ENCODE results near the gene RPL22L1. TPM values are rescaled to one million over a fixed set of nuclear protein-coding genes. Genes with fewer than 3 reads are reported as not detected.

The RPL22L1 gene
- 380 TPM for polyA plus RNA-seq (2013, experiment 1 of 2)
- 394 TPM for polyA plus RNA-seq (2013, experiment 2 of 2)

DNA sequence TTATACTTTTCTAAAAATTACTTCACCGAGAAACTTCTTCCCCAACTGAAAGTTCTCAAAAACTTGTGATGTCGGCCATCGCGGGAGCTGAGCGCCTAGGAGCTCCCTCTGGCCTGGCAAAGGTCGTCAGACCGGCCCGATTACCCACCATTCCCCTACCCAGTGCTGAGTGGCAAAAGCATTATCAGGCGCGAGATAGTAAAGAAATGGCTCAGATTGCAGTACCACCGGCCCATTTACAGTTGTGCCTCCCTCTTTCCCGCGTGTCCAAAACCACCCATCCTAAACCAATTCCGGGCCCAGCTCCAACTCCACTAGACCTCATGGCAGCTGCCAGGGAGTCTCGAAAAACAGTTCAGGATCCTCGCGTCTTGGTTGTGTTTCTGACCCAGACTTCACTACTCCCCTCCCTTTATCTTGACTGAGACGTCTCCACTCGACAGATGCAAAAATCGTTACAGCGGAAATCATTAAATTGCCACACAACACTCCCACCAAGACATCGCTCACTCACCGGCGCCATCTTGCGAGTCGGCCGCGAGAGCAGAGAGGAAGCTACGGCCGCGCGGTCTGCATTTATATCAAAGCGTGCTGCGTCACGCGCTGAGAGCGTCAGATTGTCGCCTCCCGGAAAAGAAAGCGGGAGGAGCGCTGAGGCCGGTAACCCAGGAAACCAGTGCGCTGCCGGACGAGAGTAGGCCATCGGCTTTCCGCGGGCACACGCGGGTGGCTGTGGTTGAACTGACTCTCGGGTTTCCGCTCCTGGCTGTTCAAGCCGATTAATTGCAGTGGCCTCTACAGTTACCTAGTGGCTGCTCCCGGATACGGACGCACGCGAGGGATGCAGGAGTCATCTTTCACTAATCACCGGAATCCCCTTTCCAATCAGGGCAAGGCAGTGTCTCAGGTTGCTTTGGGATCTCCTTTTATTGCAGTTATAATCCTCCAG is at the start of gene RPL22L1:
RPL22L1 (minus strand) TSS at position 551 of the 949 bp plus-strand sequence; CDS start at position 523, 28 bp downstream.
- H2BK12ac ChIP-seq (ENCODE audit: low read length in 2 of 2) = peak within 1 kb of the TSS in 1 of 2 experiments; percentile 74
- no peaks in the 10 kb centered on the region for H3K27me3 ChIP-seq (ENCODE audit: control insufficient read depth in 1 of 2, insufficient read depth in 1 of 2, low read length in 2 of 2)
- under 1% methylated on average over 59 of the region's 59 CpGs for WGBS
- H2BK120ac ChIP-seq (ENCODE audit: low read depth, low read length) = peak within 1 kb of the TSS; percentile 79
- H3K14ac ChIP-seq (ENCODE audit: low read length in 2 of 2) = peak within 1 kb of the TSS in 1 of 2 experiments; percentile 61
- H2BK15ac ChIP-seq (ENCODE audit: low read depth, poor library complexity, severe bottlenecking) = peak within 1 kb of the TSS; percentile 60
- H2AK5ac ChIP-seq (ENCODE audit: low read length, severe bottlenecking) = no peak within 1 kb of the TSS
- H3K79me1 ChIP-seq (replicated peaks; ENCODE audit: low read length, poor library complexity, severe bottlenecking) = peaks cover 1% of the 10 kb centered on the region
- H3K4me1 ChIP-seq (ENCODE audit: control insufficient read depth, insufficient read depth, low read depth, low read length) = peaks cover 3% of the 10 kb centered on the region
- peak within 1 kb of the TSS; percentile 93 for H4K8ac ChIP-seq (ENCODE audit: low read length)
- H3K27ac ChIP-seq (ENCODE audit: low read length, poor library complexity, severe bottlenecking) = peak within 1 kb of the TSS; percentile 85
- peak within 1 kb of the TSS; percentile 95 to 99 for H3K18ac ChIP-seq (ENCODE audit: low read depth in 1 of 2, low read length in 2 of 2)
- H3K9me3 ChIP-seq (ENCODE audit: control insufficient read depth, low read length) = peaks cover 1% of the 10 kb centered on the region
- no peak within 1 kb of the TSS for H2BK5ac ChIP-seq (ENCODE audit: low read depth, low read length, poor library complexity, severe bottlenecking)
- H3K4ac ChIP-seq (ENCODE audit: low read depth in 1 of 2, low read length in 2 of 2) = peak within 1 kb of the TSS; percentile 86 to 87
- peak within 1 kb of the TSS; percentile 50 for H4K91ac ChIP-seq (ENCODE audit: low read length)
- peak within 1 kb of the TSS; percentile 97 for H3K9ac ChIP-seq (ENCODE audit: low read length)
- peak within 1 kb of the TSS; percentile 79 to 91 for H3K4me3 ChIP-seq (ENCODE audit: insufficient read depth in 1 of 2, low read depth in 1 of 2, low read length in 2 of 2)
- H3K36me3 ChIP-seq (ENCODE audit: control insufficient read depth in 1 of 2, insufficient read depth in 2 of 2, low read depth in 1 of 2, low read length in 2 of 2) = peaks cover 2 to 33% of the 10 kb centered on the region in 2 experiments
- H3K4me2 ChIP-seq (ENCODE audit: low read length, poor library complexity, severe bottlenecking) = peak within 1 kb of the TSS; percentile 86
- H2AFZ ChIP-seq (ENCODE audit: low read depth, low read length) = peak within 1 kb of the TSS; percentile 59
- DNase-seq = peak; percentile 97
- H3K23ac ChIP-seq (ENCODE audit: low read length in 2 of 2) = no peak within 1 kb of the TSS

DNA sequence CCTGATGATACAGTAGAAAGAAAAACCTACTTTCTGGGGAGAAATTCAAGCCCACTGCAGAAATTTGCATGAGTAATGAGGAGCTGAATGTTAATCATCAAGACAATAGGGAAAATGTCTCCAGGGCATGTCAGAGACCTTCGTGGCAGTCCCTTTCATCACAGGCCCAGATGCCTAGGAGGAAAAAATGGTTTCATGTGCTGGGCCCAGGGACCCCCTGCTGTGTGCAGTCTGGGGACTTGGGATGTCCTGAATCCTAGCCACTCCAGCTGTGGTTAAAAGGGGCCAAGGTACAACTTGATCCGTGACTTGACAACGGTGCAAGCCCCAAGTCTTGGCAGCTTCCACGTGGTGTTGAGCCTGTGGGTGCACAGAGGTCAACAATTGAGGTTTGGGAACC is 48.7 kb upstream of the RPL22L1 start:
- Histone ChIP-seq H3K36me3 (ENCODE audit: control insufficient read depth in 1 of 2, insufficient read depth in 2 of 2, low read depth in 1 of 2, low read length in 2 of 2) (no peaks in the 10 kb centered on the region), H4K8ac (ENCODE audit: low read length) (no peak overlapping the region), H3K4ac (ENCODE audit: low read depth in 1 of 2, low read length in 2 of 2) (no peak overlapping the region), H3K79me1 (replicated peaks; ENCODE audit: low read length, poor library complexity, severe bottlenecking) (no peaks in the 10 kb centered on the region), H3K27ac (ENCODE audit: low read length, poor library complexity, severe bottlenecking) (no peak overlapping the region), H3K9me3 (ENCODE audit: control insufficient read depth, low read length) (peaks cover 27% of the 10 kb centered on the region), H2AK5ac (ENCODE audit: low read length, severe bottlenecking) (no peak overlapping the region), H3K9ac (ENCODE audit: low read length) (no peak overlapping the region), H3K27me3 (ENCODE audit: control insufficient read depth in 1 of 2, insufficient read depth in 1 of 2, low read length in 2 of 2) (no peaks in the 10 kb centered on the region), H2BK120ac (ENCODE audit: low read depth, low read length) (no peak overlapping the region), H2BK12ac (ENCODE audit: low read length in 2 of 2) (no peak overlapping the region), H3K4me1 (ENCODE audit: control insufficient read depth, insufficient read depth, low read depth, low read length) (no peaks in the 10 kb centered on the region), H2BK15ac (ENCODE audit: low read depth, poor library complexity, severe bottlenecking) (no peak overlapping the region), H3K4me2 (ENCODE audit: low read length, poor library complexity, severe bottlenecking) (no peak overlapping the region), H4K91ac (ENCODE audit: low read length) (no peak overlapping the region), H2AFZ (ENCODE audit: low read depth, low read length) (no peak overlapping the region), H2BK5ac (ENCODE audit: low read depth, low read length, poor library complexity, severe bottlenecking) (no peak overlapping the region), H3K23ac (ENCODE audit: low read length in 2 of 2) (no peak overlapping the region), H3K14ac (ENCODE audit: low read length in 2 of 2) (no peak overlapping the region), H3K18ac (ENCODE audit: low read depth in 1 of 2, low read length in 2 of 2) (no peak overlapping the region), H3K4me3 (ENCODE audit: insufficient read depth in 1 of 2, low read depth in 1 of 2, low read length in 2 of 2) (no peak overlapping the region)
- no peak for DNase-seq
- WGBS = 74% methylated on average over 4 of the region's 4 CpGs

DNA sequence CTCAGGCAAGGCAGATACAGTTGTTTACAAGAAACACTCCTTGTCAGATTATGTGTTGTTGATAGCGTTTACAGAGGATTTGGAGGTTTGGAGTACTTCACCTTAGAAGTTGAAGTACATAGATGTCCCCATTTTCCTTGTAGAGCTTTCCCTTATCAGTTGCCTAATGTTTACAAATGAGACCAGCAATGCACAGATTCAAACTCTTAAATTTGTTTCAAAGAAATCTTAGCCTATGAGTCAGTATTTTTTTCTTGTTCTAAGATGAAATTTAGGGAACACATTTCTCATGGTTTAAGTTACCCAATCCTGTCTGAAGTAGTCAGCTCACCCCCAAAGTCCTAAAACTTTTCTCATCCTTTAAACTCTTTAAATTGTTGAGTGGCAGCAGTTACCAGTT is 44.7 kb upstream of the RPL22L1 start:
- peaks cover 26% of the 10 kb centered on the region for H3K9me3 ChIP-seq (ENCODE audit: control insufficient read depth, low read length)

DNA sequence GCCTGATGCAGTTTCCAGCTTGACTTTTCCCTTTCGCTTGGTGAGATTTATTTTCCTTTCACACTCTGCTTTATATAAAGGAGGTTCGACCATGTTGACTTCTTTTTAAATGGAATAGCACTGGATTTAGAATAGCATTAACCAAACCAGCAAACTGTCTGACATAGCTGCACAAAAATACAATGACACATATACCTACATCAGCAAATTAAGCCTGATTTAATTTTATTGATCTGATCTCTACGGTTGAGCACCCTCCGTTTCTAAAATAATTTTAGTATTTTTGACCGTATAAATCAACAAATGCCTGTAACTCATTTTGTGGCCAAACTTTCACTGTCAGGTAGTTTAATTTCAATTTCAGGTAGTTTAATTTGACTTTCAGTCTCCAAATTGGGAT is 44.2 kb upstream of the RPL22L1 start:
- no peaks in the 10 kb centered on the region for H3K4me1 ChIP-seq (ENCODE audit: control insufficient read depth, insufficient read depth, low read depth, low read length)

More for the DNA sequence above, 44.7 kb upstream of the RPL22L1 start:
- Histone ChIP-seq H2AK5ac (ENCODE audit: low read length, severe bottlenecking) (no peak overlapping the region), H2BK15ac (ENCODE audit: low read depth, poor library complexity, severe bottlenecking) (no peak overlapping the region), H3K27me3 (ENCODE audit: control insufficient read depth in 1 of 2, insufficient read depth in 1 of 2, low read length in 2 of 2) (no peaks in the 10 kb centered on the region), H3K4me1 (ENCODE audit: control insufficient read depth, insufficient read depth, low read depth, low read length) (no peaks in the 10 kb centered on the region), H3K9ac (ENCODE audit: low read length) (no peak overlapping the region), H3K79me1 (replicated peaks; ENCODE audit: low read length, poor library complexity, severe bottlenecking) (no peaks in the 10 kb centered on the region), H2BK120ac (ENCODE audit: low read depth, low read length) (no peak overlapping the region), H2BK5ac (ENCODE audit: low read depth, low read length, poor library complexity, severe bottlenecking) (no peak overlapping the region), H3K36me3 (ENCODE audit: control insufficient read depth in 1 of 2, insufficient read depth in 2 of 2, low read depth in 1 of 2, low read length in 2 of 2) (no peaks in the 10 kb centered on the region), H2AFZ (ENCODE audit: low read depth, low read length) (no peak overlapping the region), H3K4me3 (ENCODE audit: insufficient read depth in 1 of 2, low read depth in 1 of 2, low read length in 2 of 2) (no peak overlapping the region), H3K14ac (ENCODE audit: low read length in 2 of 2) (no peak overlapping the region), H3K4me2 (ENCODE audit: low read length, poor library complexity, severe bottlenecking) (no peak overlapping the region), H3K18ac (ENCODE audit: low read depth in 1 of 2, low read length in 2 of 2) (no peak overlapping the region), H3K4ac (ENCODE audit: low read depth in 1 of 2, low read length in 2 of 2) (no peak overlapping the region), H3K27ac (ENCODE audit: low read length, poor library complexity, severe bottlenecking) (no peak overlapping the region), H4K91ac (ENCODE audit: low read length) (no peak overlapping the region), H3K23ac (ENCODE audit: low read length in 2 of 2) (no peak overlapping the region), H2BK12ac (ENCODE audit: low read length in 2 of 2) (no peak overlapping the region), H4K8ac (ENCODE audit: low read length) (no peak overlapping the region)
- no CpG with 5 or more reads among the region's 1 CpG for whole genome bisulfite sequencing
- DNase-seq = no peak

More for the DNA sequence above, 44.2 kb upstream of the RPL22L1 start:
- Histone ChIP-seq H2BK5ac (ENCODE audit: low read depth, low read length, poor library complexity, severe bottlenecking) (no peak overlapping the region), H4K8ac (ENCODE audit: low read length) (no peak overlapping the region), H2AK5ac (ENCODE audit: low read length, severe bottlenecking) (no peak overlapping the region), H2BK120ac (ENCODE audit: low read depth, low read length) (no peak overlapping the region), H3K14ac (ENCODE audit: low read length in 2 of 2) (no peak overlapping the region), H3K4ac (ENCODE audit: low read depth in 1 of 2, low read length in 2 of 2) (no peak overlapping the region), H3K27ac (ENCODE audit: low read length, poor library complexity, severe bottlenecking) (no peak overlapping the region), H3K4me2 (ENCODE audit: low read length, poor library complexity, severe bottlenecking) (no peak overlapping the region), H3K27me3 (ENCODE audit: control insufficient read depth in 1 of 2, insufficient read depth in 1 of 2, low read length in 2 of 2) (no peaks in the 10 kb centered on the region), H3K9ac (ENCODE audit: low read length) (no peak overlapping the region), H3K23ac (ENCODE audit: low read length in 2 of 2) (no peak overlapping the region), H4K91ac (ENCODE audit: low read length) (no peak overlapping the region), H2BK12ac (ENCODE audit: low read length in 2 of 2) (no peak overlapping the region), H3K36me3 (ENCODE audit: control insufficient read depth in 1 of 2, insufficient read depth in 2 of 2, low read depth in 1 of 2, low read length in 2 of 2) (no peaks in the 10 kb centered on the region), H3K18ac (ENCODE audit: low read depth in 1 of 2, low read length in 2 of 2) (no peak overlapping the region), H3K4me3 (ENCODE audit: insufficient read depth in 1 of 2, low read depth in 1 of 2, low read length in 2 of 2) (no peak overlapping the region), H2AFZ (ENCODE audit: low read depth, low read length) (no peak overlapping the region), H3K79me1 (replicated peaks; ENCODE audit: low read length, poor library complexity, severe bottlenecking) (no peaks in the 10 kb centered on the region), H3K9me3 (ENCODE audit: control insufficient read depth, low read length) (peaks cover 26% of the 10 kb centered on the region), H2BK15ac (ENCODE audit: low read depth, poor library complexity, severe bottlenecking) (no peak overlapping the region)
- no peak for DNase-seq
- WGBS = 100% methylated on average over 5 of the region's 5 CpGs

Data from mesenchymal stem cell (in vitro differentiated cells and primary cell).